ENCODE measurements around the gene TMEM232.

TMEM232 gene

DNA sequence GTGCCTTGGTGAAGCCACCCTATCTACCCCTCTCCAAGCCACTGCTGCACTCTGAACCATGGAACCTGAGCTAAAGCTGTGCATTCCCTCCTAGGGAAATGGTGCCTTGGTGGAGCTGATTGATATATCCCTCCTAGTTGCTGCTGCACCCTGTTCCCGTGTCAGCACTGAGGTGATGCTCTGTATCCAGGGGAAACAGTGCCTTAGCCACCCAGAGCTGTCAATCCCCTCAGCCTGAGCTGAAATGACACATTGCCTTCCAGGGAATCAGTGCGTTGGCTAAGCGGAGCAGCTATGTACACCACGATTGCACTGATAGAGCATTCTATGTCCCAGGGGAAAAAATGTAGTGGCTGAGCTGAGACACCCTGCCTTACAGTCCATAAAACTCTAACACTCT lies 257.0 kb downstream of the TMEM232 start:
- H3K36me3 ChIP-seq (ENCODE audit: control insufficient read depth, insufficient read depth, low read length), result no peaks in the 10 kb centered on the region
- no peaks in the 10 kb centered on the region for H3K27me3 ChIP-seq (replicated peaks; ENCODE audit: control insufficient read depth, insufficient read depth, low read length)
- no peak overlapping the region for H3K4me3 ChIP-seq (replicated peaks; ENCODE audit: low read depth, low read length)
- DNase-seq (ENCODE audit: extremely low read depth, insufficient read length), result no peak
- TF ChIP-seq, protein P1, sequence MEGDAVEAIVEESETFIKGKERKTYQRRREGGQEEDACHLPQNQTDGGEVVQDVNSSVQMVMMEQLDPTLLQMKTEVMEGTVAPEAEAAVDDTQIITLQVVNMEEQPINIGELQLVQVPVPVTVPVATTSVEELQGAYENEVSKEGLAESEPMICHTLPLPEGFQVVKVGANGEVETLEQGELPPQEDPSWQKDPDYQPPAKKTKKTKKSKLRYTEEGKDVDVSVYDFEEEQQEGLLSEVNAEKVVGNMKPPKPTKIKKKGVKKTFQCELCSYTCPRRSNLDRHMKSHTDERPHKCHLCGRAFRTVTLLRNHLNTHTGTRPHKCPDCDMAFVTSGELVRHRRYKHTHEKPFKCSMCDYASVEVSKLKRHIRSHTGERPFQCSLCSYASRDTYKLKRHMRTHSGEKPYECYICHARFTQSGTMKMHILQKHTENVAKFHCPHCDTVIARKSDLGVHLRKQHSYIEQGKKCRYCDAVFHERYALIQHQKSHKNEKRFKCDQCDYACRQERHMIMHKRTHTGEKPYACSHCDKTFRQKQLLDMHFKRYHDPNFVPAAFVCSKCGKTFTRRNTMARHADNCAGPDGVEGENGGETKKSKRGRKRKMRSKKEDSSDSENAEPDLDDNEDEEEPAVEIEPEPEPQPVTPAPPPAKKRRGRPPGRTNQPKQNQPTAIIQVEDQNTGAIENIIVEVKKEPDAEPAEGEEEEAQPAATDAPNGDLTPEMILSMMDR (IDR thresholded peaks at IDR 0.05; ENCODE audit: insufficient read depth, low read length, poor library complexity, severe bottlenecking), result no peak

DNA sequence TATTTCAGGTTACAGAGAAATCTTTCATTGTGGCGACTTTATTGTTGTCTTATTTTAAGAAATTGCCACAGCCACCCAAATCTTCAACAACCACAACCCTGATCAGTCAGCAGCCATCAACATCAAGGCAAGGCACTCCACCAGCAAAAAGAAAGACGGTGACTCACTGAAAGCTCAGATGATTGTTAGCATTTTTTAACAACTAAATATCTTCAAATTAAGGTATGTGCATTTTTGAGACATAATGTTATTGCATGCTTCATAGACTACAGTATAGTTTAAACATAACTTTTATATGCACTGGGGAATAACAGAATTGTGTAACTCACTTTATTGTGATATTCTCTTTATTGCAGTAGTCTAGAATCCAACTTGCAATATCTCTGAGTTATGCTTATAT lies 263.4 kb downstream of the TMEM232 start:
- H3K36me3 ChIP-seq (ENCODE audit: control insufficient read depth, insufficient read depth, low read length), result no peaks in the 10 kb centered on the region
- no peak overlapping the region for H3K4me3 ChIP-seq (replicated peaks; ENCODE audit: low read depth, low read length)
- DNase-seq (ENCODE audit: extremely low read depth, insufficient read length), result no peak
- TF ChIP-seq, protein P1 (IDR thresholded peaks at IDR 0.05; ENCODE audit: insufficient read depth, low read length, poor library complexity, severe bottlenecking), result no peak
- no peaks in the 10 kb centered on the region for H3K27me3 ChIP-seq (replicated peaks; ENCODE audit: control insufficient read depth, insufficient read depth, low read length)

DNA sequence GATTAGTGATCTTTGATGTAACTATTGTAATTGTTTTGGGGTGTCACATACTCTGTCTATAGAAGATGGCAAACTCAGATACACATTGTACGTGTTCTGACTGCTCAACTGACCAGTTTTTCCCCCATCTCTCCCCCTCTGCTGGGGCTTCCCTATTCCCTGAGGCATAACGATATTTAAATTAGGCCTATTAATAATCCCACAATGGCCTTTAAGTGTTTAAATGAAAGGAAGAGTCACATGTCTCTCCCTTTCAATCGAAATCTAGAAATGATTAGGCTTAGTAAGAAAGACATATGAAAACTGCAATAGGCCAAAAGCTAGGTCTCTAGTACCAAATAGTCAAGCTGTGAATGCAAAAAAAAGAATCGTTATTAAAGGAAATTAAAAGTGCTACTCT lies 265.6 kb downstream of the TMEM232 start:
- Histone ChIP-seq H3K36me3 (ENCODE audit: control insufficient read depth, insufficient read depth, low read length) (no peaks in the 10 kb centered on the region), H3K4me3 (replicated peaks; ENCODE audit: low read depth, low read length) (no peak overlapping the region), H3K27me3 (replicated peaks; ENCODE audit: control insufficient read depth, insufficient read depth, low read length) (no peaks in the 10 kb centered on the region)
- TF ChIP-seq, protein P1 (IDR thresholded peaks at IDR 0.05; ENCODE audit: insufficient read depth, low read length, poor library complexity, severe bottlenecking), result no peak
- DNase-seq (ENCODE audit: extremely low read depth, insufficient read length), result no peak

DNA sequence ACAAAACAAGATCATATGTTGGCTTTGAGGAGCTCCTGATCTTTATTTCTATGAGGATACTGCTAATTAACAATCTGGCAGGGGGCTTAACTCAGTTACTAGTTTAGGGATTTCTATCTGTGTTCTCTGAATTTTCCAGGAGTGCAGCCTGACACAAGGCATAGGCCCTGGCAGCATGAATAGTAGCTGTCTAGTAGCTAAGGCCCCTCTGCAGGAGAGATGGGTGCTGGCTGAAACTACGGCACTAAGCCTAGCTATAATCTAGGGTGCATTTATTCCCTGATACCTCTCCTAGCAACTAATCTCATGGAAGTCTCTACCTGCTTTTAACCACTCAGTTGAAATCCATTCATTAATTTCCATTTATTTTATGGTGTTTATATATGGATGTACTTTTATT lies 268.2 kb downstream of the TMEM232 start:
- TF ChIP-seq, protein P1 (IDR thresholded peaks at IDR 0.05; ENCODE audit: insufficient read depth, low read length, poor library complexity, severe bottlenecking), result no peak
- Histone ChIP-seq H3K27me3 (replicated peaks; ENCODE audit: control insufficient read depth, insufficient read depth, low read length) (no peaks in the 10 kb centered on the region), H3K36me3 (ENCODE audit: control insufficient read depth, insufficient read depth, low read length) (no peaks in the 10 kb centered on the region), H3K4me3 (replicated peaks; ENCODE audit: low read depth, low read length) (no peak overlapping the region)
- no peak for DNase-seq (ENCODE audit: extremely low read depth, insufficient read length)

DNA sequence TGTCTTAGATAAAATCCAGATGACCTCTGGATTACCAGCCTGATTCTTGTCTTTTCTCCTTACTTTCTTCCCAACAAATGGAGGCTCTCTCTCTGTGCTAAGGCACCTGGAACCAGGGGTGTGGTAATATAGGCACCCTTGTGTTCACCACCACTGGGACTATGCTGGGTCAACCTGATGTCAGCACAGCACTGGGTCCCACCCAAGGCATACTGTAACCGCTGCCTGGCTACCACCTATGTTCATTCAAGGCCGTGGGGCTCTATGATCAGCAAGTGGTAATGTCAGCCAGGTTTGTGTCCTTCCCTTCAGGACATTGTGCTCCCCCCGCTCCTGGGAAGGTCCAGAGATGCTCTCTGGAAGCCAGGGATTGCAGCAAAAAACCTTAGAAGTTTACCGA lies 283.6 kb downstream of the TMEM232 start:
- no peak for DNase-seq (ENCODE audit: extremely low read depth, insufficient read length)
- H3K27me3 ChIP-seq (replicated peaks; ENCODE audit: control insufficient read depth, insufficient read depth, low read length), result no peaks in the 10 kb centered on the region; the same call in 1 of the 2 replicates
- no peak overlapping the region for H3K4me3 ChIP-seq (replicated peaks; ENCODE audit: low read depth, low read length)
- no peaks in the 10 kb centered on the region for H3K36me3 ChIP-seq (ENCODE audit: control insufficient read depth, insufficient read depth, low read length)
- TF ChIP-seq, protein P1 (IDR thresholded peaks at IDR 0.05; ENCODE audit: insufficient read depth, low read length, poor library complexity, severe bottlenecking), result no peak

DNA sequence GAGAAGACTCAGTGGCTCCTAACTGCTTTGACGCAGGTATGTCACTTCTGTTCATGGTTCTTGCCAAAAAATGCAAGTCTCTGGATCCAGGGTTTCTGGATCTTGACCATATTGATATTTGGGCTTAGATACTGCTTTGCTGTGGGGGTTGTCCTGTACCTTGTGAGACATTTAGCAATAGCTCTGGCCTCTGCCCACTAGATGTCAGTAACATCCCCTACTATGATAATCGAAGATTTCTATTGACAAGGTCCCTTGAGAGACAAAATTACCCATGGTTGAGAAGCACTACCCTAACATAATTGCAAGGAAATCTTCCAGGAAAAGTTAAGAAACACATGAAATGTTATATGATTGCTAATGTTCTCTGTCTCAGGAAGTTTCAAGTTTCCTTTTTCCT lies 285.4 kb downstream of the TMEM232 start:
- Histone ChIP-seq H3K27me3 (replicated peaks; ENCODE audit: control insufficient read depth, insufficient read depth, low read length) (no peaks in the 10 kb centered on the region; the same call in 1 of the 2 replicates), H3K4me3 (replicated peaks; ENCODE audit: low read depth, low read length) (no peak overlapping the region), H3K36me3 (ENCODE audit: control insufficient read depth, insufficient read depth, low read length) (no peaks in the 10 kb centered on the region)
- no peak for DNase-seq (ENCODE audit: extremely low read depth, insufficient read length)
- TF ChIP-seq, protein P1 (IDR thresholded peaks at IDR 0.05; ENCODE audit: insufficient read depth, low read length, poor library complexity, severe bottlenecking), result peak; percentile 61
